Loucy (cell line): ENCODE data around the gene SNIP1.

Experiments
- CTCF ChIP-seq: fragments of 200-600 bp; sonication (generic); conservative IDR thresholded peaks from 2 replicates; pipeline ENCODE4 v1.5.1; 2014; ENCODE audit warnings: mild to moderate bottlenecking, antibody characterized with exemption, low read length
- EZH2phosphoT487 ChIP-seq: fragments of 200-600 bp; IDR thresholded peaks from 2 replicates; pipeline ENCODE4 v1.6.1; 2018; ENCODE audit warnings: antibody characterized with exemption, mild to moderate bottlenecking, moderate library complexity, borderline replicate concordance

- TF ChIP-seq CTCF (no peak), EZH2phosphoT487 (no peak)
Measured at GRCh38 chr1:37557402-37557801, 3.3 kb upstream of the SNIP1 start.
